Measurements from ENCODE around the gene SPCS1. TPM values are rescaled to one million over a fixed set of nuclear protein-coding genes. Genes with fewer than 3 reads are reported as not detected.
"Not testable (repeated sequence)": the region's sequence is repeated elsewhere in the genome, so short reads cannot be mapped to it uniquely, and the experiment has no call there.

SPCS1 gene
- total and polyA plus RNA-seq, 8 donors, result 0.58 to 332 (median 84.8) TPM

GRCh38 chr3:52724511-52724910, 18.6 kb downstream of the SPCS1 start:
- Histone ChIP-seq H3K27me3 (no peaks in the 10 kb centered on the region), H3K27ac (no peak overlapping the region), H3K9me3 (peaks cover 4 to 23% (median 10%) of the 10 kb centered on the region in 4 donors), H3K4me1 (peaks cover 0 to 10% (median 0%) of the 10 kb centered on the region in 4 donors), H3K4me3 (no peak overlapping the region), H3K36me3 (peaks cover 0 to 32% (median 19%) of the 10 kb centered on the region in 4 donors)
- WGBS, 5 donors, result 87 to 97% (median 95%) methylated on average over 1 of the region's 1 CpG
- DNase-seq, result no peak
- no peak for TF ChIP-seq EP300 (IDR thresholded peaks at IDR 0.05)
- TF ChIP-seq, protein P1, sequence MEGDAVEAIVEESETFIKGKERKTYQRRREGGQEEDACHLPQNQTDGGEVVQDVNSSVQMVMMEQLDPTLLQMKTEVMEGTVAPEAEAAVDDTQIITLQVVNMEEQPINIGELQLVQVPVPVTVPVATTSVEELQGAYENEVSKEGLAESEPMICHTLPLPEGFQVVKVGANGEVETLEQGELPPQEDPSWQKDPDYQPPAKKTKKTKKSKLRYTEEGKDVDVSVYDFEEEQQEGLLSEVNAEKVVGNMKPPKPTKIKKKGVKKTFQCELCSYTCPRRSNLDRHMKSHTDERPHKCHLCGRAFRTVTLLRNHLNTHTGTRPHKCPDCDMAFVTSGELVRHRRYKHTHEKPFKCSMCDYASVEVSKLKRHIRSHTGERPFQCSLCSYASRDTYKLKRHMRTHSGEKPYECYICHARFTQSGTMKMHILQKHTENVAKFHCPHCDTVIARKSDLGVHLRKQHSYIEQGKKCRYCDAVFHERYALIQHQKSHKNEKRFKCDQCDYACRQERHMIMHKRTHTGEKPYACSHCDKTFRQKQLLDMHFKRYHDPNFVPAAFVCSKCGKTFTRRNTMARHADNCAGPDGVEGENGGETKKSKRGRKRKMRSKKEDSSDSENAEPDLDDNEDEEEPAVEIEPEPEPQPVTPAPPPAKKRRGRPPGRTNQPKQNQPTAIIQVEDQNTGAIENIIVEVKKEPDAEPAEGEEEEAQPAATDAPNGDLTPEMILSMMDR (IDR thresholded peaks at IDR 0.05), result no peak
- intact Hi-C loops (cut with DNase I; ENCODE audit: low total_unique reads), result no loop called here

GRCh38 chr3:52728753-52729152, 22.8 kb downstream of the SPCS1 start:
- intact Hi-C loops (cut with DNase I; ENCODE audit: low total_unique reads), result not testable (repeated sequence)

DNA sequence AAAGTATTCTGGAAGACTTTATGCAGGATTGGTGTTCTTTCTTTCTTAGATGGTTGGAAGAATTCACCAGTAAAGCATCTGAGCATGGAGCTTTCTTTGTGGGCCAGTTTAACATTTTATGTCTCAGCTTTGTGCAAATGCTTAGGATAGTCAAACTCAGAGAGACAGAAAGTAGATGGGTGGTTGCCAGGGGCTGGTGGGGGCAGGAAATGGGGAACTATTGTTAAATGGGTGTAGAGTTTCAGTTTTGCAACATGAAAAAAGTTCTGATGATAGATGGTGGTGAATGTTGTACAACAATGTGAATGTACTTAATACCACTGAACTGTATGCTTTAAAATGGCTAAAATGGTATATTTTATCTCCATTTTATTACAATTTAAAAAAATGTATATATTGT, 24.8 kb downstream of the SPCS1 start:
- no peak for DNase-seq
- Histone ChIP-seq H3K27ac (no peak overlapping the region), H3K4me3 (no peak overlapping the region), H3K27me3 (no peaks in the 10 kb centered on the region), H3K9me3 (peaks cover 4 to 24% (median 15%) of the 10 kb centered on the region in 4 donors), H3K36me3 (peaks cover 13 to 80% (median 74%) of the 10 kb centered on the region in 4 donors), H3K4me1 (no peaks in the 10 kb centered on the region)
- TF ChIP-seq EP300 (IDR thresholded peaks at IDR 0.05) (no peak), POLR2AphosphoS5 (IDR thresholded peaks at IDR 0.05) (no peak), POLR2A (IDR thresholded peaks at IDR 0.05) (no peak)
- TF ChIP-seq, protein P1 (IDR thresholded peaks at IDR 0.05), result no peak
- intact Hi-C loops (cut with DNase I; ENCODE audit: low total_unique reads), result no loop called here

More at GRCh38 chr3:52728753-52729152, 22.8 kb downstream of the SPCS1 start:
- Histone ChIP-seq H3K9me3 (peaks cover 4 to 24% (median 15%) of the 10 kb centered on the region in 4 donors), H3K36me3 (peaks cover 13 to 60% (median 55%) of the 10 kb centered on the region in 4 donors)
- not testable (repeated sequence) for H3K27me3 ChIP-seq, H3K4me1 ChIP-seq, H3K4me3 ChIP-seq, DNase-seq, H3K27ac ChIP-seq
- 17 to 56% (median 38%) methylated on average over 3 of the region's 3 CpGs for WGBS, 5 donors

DNA sequence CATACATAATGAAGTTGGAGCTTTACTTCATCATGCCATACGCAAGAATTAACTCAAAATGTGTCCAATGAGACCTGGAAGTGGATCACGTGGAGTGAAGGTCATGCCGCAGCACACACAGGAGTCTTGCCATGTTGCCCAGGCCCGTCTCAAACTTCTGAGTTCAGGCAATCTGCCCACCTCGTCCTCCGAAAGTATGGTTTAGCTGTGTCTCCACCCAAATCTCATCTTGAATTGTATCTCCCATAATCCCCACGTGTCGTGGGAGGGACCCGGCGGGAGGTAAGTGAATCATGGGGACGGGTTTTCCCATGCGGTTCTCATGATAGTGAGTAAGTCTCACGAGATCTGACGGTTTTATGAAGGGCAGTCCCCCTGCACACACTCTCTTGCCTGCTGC, 25.7 kb downstream of the SPCS1 start:
- 83 to 96% (median 88%) methylated on average over 14 of the region's 14 CpGs for WGBS, 5 donors

More for the DNA sequence above, 25.7 kb downstream of the SPCS1 start:
- Histone ChIP-seq H3K9me3 (peaks cover 4 to 24% (median 15%) of the 10 kb centered on the region in 4 donors), H3K4me3 (no peak overlapping the region), H3K36me3 (peaks cover 18 to 89% (median 83%) of the 10 kb centered on the region in 4 donors), H3K27me3 (no peaks in the 10 kb centered on the region), H3K27ac (no peak overlapping the region), H3K4me1 (no peaks in the 10 kb centered on the region)
- intact Hi-C loops (cut with DNase I; ENCODE audit: low total_unique reads), result no loop called here
- no peak for TF ChIP-seq EP300 (IDR thresholded peaks at IDR 0.05)
- TF ChIP-seq POLR2A (IDR thresholded peaks at IDR 0.05), result no peak
- TF ChIP-seq, protein P1 (IDR thresholded peaks at IDR 0.05), result no peak
- no peak for TF ChIP-seq POLR2AphosphoS5 (IDR thresholded peaks at IDR 0.05)
- no peak for DNase-seq
